ENCODE results near the gene SSTR3.

SSTR3 gene

GRCh38 chr22:37179622-37180420 lies 32.5 kb downstream of the SSTR3 start:
- DNase-seq (ENCODE audit: low spot score) = no peak
- no peak for TF ChIP-seq CTCF (IDR thresholded peaks at IDR 0.05; ENCODE audit: extremely low read depth, missing control alignments)

GRCh38 chr22:37179126-37179470 lies 33.2 kb downstream of the SSTR3 start:
- no peak for TF ChIP-seq CTCF (IDR thresholded peaks at IDR 0.05; ENCODE audit: extremely low read depth, missing control alignments)
- DNase-seq (ENCODE audit: low spot score) = no peak

- no peak for DNase-seq (ENCODE audit: low spot score)
- TF ChIP-seq CTCF (IDR thresholded peaks at IDR 0.05; ENCODE audit: extremely low read depth, missing control alignments) = no peak
Measured at GRCh38 chr22:37178350-37179125, 33.7 kb downstream of the SSTR3 start.

DNA sequence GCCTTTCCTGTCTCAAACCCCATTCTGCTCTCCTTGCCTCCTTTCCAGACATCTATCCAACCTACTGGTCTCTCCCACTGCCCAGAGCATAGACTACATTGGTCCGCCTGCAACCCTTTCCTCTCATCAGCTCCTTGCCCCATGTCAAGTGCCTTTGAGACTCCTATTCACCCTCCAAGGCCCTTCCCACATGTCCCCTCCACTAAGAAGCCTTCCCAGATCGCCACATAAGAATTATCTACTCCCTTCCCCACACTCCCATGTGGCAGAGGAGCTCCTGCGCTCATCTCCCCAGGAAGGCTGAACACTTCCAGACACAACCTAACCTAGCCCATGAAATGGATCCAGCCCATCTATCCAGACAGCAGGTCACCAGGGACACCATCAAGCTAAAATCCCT lies 34.5 kb downstream of the SSTR3 start:
- no peak for TF ChIP-seq CTCF (IDR thresholded peaks at IDR 0.05; ENCODE audit: extremely low read depth, missing control alignments)
- DNase-seq (ENCODE audit: low spot score) = no peak

GRCh38 chr22:37177221-37177620 lies 35.1 kb downstream of the SSTR3 start:
- TF ChIP-seq CTCF (IDR thresholded peaks at IDR 0.05; ENCODE audit: extremely low read depth, missing control alignments) = no peak
- DNase-seq (ENCODE audit: low spot score) = no peak

DNA sequence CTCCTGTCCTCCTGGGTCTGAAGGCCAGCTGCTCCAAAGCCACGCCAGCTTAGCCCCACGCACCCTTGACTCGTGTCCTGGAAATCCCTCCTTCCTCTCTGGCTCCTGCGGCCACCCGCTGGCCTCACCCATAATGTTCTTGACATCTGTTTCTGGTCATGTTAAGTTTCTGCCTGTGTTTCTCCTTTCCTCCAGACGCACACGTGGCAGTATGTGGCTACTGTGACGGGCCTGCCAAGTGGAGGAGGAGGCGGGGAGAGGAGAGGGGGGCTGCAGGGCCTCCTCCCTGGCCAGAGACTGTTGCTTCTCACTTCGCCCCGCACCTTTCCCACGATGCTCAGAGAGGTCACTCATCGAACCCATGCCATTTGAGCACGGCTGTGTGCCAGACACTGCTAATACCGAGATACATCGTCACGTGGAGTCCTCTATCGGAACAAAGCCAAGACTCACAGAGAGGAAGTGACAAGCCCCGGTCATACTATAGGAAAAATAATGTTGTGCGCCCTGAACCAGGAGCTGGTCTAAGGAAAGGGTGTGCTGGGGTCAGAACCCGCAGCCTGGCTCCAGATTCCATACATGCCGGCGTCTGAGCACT lies 35.7 kb downstream of the SSTR3 start:
- no peak for TF ChIP-seq CTCF (IDR thresholded peaks at IDR 0.05; ENCODE audit: extremely low read depth, missing control alignments)
- DNase-seq (ENCODE audit: low spot score) = no peak
